Measurements from ENCODE around the gene ARHGEF37. TPM values are rescaled to one million over a fixed set of nuclear protein-coding genes. Genes with fewer than 3 reads are reported as not detected.
A peak's percentile ranks its signal among the peaks of the same experiment; 100 is the strongest.

The ARHGEF37 gene
- total and polyA plus RNA-seq, 3 experiments from 2014 or later, result 0.13 to 0.53 TPM; not detected in 1

GRCh38 chr5:149640350-149640999 is 59.2 kb downstream of the ARHGEF37 start:
- POLR2A ChIA-PET, result interaction anchor here (0.6 kb wide), 1 partner anchor 351 kb away, joined by 3 read pairs; no protein-coding TSS in a partner anchor

GRCh38 chr5:149641000-149641576 is 59.8 kb downstream of the ARHGEF37 start:
- Mint-ChIP-seq H3K27ac (no peak overlapping the region), H3K27me3 (peaks cover 0 to 6% of the 10 kb centered on the region in 2 donors), H3K9me3 (no peaks in the 10 kb centered on the region), H3K36me3 (no peaks in the 10 kb centered on the region), H3K4me3 (no peak overlapping the region), H3K4me1 (peaks cover 0 to 3% (median 0%) of the 10 kb centered on the region in 3 donors)
- H3K9me3 ChIP-seq (ENCODE audit: low read length), result no peaks in the 10 kb centered on the region
- H3K27me3 ChIP-seq (ENCODE audit: insufficient read depth, low read length, poor library complexity, severe bottlenecking), result no peaks in the 10 kb centered on the region
- ChIA-PET CTCF (interaction anchor here (1.4 to 10.7 kb wide), 2 partner anchors 181 to 188 kb away, joined by 3 to 166 read pairs; no protein-coding TSS in a partner anchor), POLR2A (no interaction called here)
- no peak overlapping the region for H3K4me3 ChIP-seq (ENCODE audit: low read length)
- H3K27ac ChIP-seq (ENCODE audit: low read depth, low read length), result no peak overlapping the region
- no peaks in the 10 kb centered on the region for H3K36me3 ChIP-seq (ENCODE audit: insufficient read depth, low read length)
- no peaks in the 10 kb centered on the region for H3K4me1 ChIP-seq (ENCODE audit: insufficient read depth, low read length)
- DNase-seq, result no peak

More at GRCh38 chr5:149640350-149640999, 59.2 kb downstream of the ARHGEF37 start:
- Histone ChIP-seq H3K4me1 (ENCODE audit: insufficient read depth, low read length) (no peaks in the 10 kb centered on the region), H3K27me3 (ENCODE audit: insufficient read depth, low read length, poor library complexity, severe bottlenecking) (no peaks in the 10 kb centered on the region), H3K4me3 (ENCODE audit: low read length) (no peak overlapping the region), H3K36me3 (ENCODE audit: insufficient read depth, low read length) (no peaks in the 10 kb centered on the region), H3K9me3 (ENCODE audit: low read length) (no peaks in the 10 kb centered on the region), H3K27ac (ENCODE audit: low read depth, low read length) (no peak overlapping the region)
- CTCF ChIA-PET, result interaction anchor here (1.4 to 10.7 kb wide), 3 partner anchors 182 to 350 kb away, joined by 3 to 166 read pairs (median 4); no protein-coding TSS in a partner anchor
- no peak overlapping the region for H3K4me3 Mint-ChIP-seq
- H3K27me3 Mint-ChIP-seq, result peaks cover 0 to 6% of the 10 kb centered on the region in 2 donors
- no peak overlapping the region for H3K27ac Mint-ChIP-seq
- H3K36me3 Mint-ChIP-seq, result no peaks in the 10 kb centered on the region
- no peaks in the 10 kb centered on the region for H3K9me3 Mint-ChIP-seq
- no peak for DNase-seq
- H3K4me1 Mint-ChIP-seq, result peaks cover 0 to 3% (median 0%) of the 10 kb centered on the region in 3 donors

- no peaks in the 10 kb centered on the region for H3K36me3 Mint-ChIP-seq
- peaks cover 0 to 6% of the 10 kb centered on the region in 2 donors for H3K27me3 Mint-ChIP-seq
- H3K4me3 Mint-ChIP-seq, result no peak overlapping the region
- CTCF ChIA-PET, result interaction anchor here (10.7 kb wide), 1 partner anchor 188 kb away, joined by 166 read pairs; no protein-coding TSS in a partner anchor
- H3K4me1 Mint-ChIP-seq, result peaks cover 2 to 6% (median 3%) of the 10 kb centered on the region in 3 donors
- Histone ChIP-seq H3K9me3 (ENCODE audit: low read length) (no peaks in the 10 kb centered on the region), H3K4me3 (ENCODE audit: low read length) (no peak overlapping the region), H3K4me1 (ENCODE audit: insufficient read depth, low read length) (no peaks in the 10 kb centered on the region), H3K36me3 (ENCODE audit: insufficient read depth, low read length) (no peaks in the 10 kb centered on the region), H3K27me3 (ENCODE audit: insufficient read depth, low read length, poor library complexity, severe bottlenecking) (no peaks in the 10 kb centered on the region), H3K27ac (ENCODE audit: low read depth, low read length) (no peak overlapping the region)
- POLR2A ChIA-PET, result no interaction called here
- no peak for DNase-seq
- H3K27ac Mint-ChIP-seq, result no peak overlapping the region
- H3K9me3 Mint-ChIP-seq, result no peaks in the 10 kb centered on the region
Observed at GRCh38 chr5:149641600-149641999, 60.3 kb downstream of the ARHGEF37 start.

GRCh38 chr5:149643781-149644180 is 62.5 kb downstream of the ARHGEF37 start:
- no peaks in the 10 kb centered on the region for H3K36me3 Mint-ChIP-seq
- H3K36me3 ChIP-seq (ENCODE audit: insufficient read depth, low read length), result no peaks in the 10 kb centered on the region
- POLR2A ChIA-PET, result no interaction called here

GRCh38 chr5:149644629-149645028 is 63.3 kb downstream of the ARHGEF37 start:
- Histone ChIP-seq H3K4me3 (ENCODE audit: low read length) (no peak overlapping the region), H3K4me1 (ENCODE audit: insufficient read depth, low read length) (no peaks in the 10 kb centered on the region), H3K36me3 (ENCODE audit: insufficient read depth, low read length) (no peaks in the 10 kb centered on the region), H3K27me3 (ENCODE audit: insufficient read depth, low read length, poor library complexity, severe bottlenecking) (no peaks in the 10 kb centered on the region), H3K27ac (ENCODE audit: low read depth, low read length) (no peak overlapping the region), H3K9me3 (ENCODE audit: low read length) (no peaks in the 10 kb centered on the region)
- Mint-ChIP-seq H3K27ac (no peak overlapping the region), H3K27me3 (peaks cover 0 to 6% of the 10 kb centered on the region in 2 donors), H3K9me3 (no peaks in the 10 kb centered on the region), H3K4me3 (no peak overlapping the region), H3K36me3 (no peaks in the 10 kb centered on the region), H3K4me1 (peaks cover 3 to 6% (median 4%) of the 10 kb centered on the region in 3 donors)
- ChIA-PET POLR2A (no interaction called here), CTCF (interaction anchor here (1.2 to 2.9 kb wide), 3 partner anchors 9 to 346 kb away, joined by 3 to 11 read pairs (median 7); no protein-coding TSS in a partner anchor)
- DNase-seq, result no peak

More at GRCh38 chr5:149643781-149644180, 62.5 kb downstream of the ARHGEF37 start:
- H3K27me3 Mint-ChIP-seq, result peaks cover 0 to 6% of the 10 kb centered on the region in 2 donors
- Histone ChIP-seq H3K9me3 (ENCODE audit: low read length) (no peaks in the 10 kb centered on the region), H3K27ac (ENCODE audit: low read depth, low read length) (no peak overlapping the region), H3K27me3 (ENCODE audit: insufficient read depth, low read length, poor library complexity, severe bottlenecking) (no peaks in the 10 kb centered on the region), H3K4me3 (ENCODE audit: low read length) (no peak overlapping the region), H3K4me1 (ENCODE audit: insufficient read depth, low read length) (no peaks in the 10 kb centered on the region)
- DNase-seq, result no peak
- no peak overlapping the region for H3K27ac Mint-ChIP-seq
- H3K4me3 Mint-ChIP-seq, result no peak overlapping the region
- no peaks in the 10 kb centered on the region for H3K9me3 Mint-ChIP-seq
- peaks cover 3 to 6% (median 4%) of the 10 kb centered on the region in 3 donors for H3K4me1 Mint-ChIP-seq
- CTCF ChIA-PET, result no interaction called here

GRCh38 chr5:149645236-149645635 is 63.9 kb downstream of the ARHGEF37 start:
- Mint-ChIP-seq H3K27ac (no peak overlapping the region), H3K27me3 (peaks cover 0 to 6% of the 10 kb centered on the region in 2 donors), H3K4me3 (no peak overlapping the region), H3K36me3 (no peaks in the 10 kb centered on the region), H3K4me1 (peaks cover 3 to 6% (median 4%) of the 10 kb centered on the region in 3 donors), H3K9me3 (no peaks in the 10 kb centered on the region)
- Histone ChIP-seq H3K4me3 (ENCODE audit: low read length) (no peak overlapping the region), H3K27ac (ENCODE audit: low read depth, low read length) (no peak overlapping the region), H3K36me3 (ENCODE audit: insufficient read depth, low read length) (no peaks in the 10 kb centered on the region), H3K27me3 (ENCODE audit: insufficient read depth, low read length, poor library complexity, severe bottlenecking) (no peaks in the 10 kb centered on the region), H3K9me3 (ENCODE audit: low read length) (no peaks in the 10 kb centered on the region), H3K4me1 (ENCODE audit: insufficient read depth, low read length) (no peaks in the 10 kb centered on the region)
- CTCF ChIA-PET, result interaction anchor here (1.2 to 2.9 kb wide), 3 partner anchors 9 to 345 kb away, joined by 3 to 11 read pairs (median 7); no protein-coding TSS in a partner anchor
- no peak for DNase-seq
- POLR2A ChIA-PET, result no interaction called here

- H3K9me3 Mint-ChIP-seq, result no peaks in the 10 kb centered on the region
- CTCF ChIA-PET, result interaction anchor here (1.2 to 2.9 kb wide), 2 partner anchors 10 to 189 kb away, joined by 7 to 11 read pairs; no protein-coding TSS in a partner anchor
- H3K4me3 Mint-ChIP-seq, result no peak overlapping the region
- no peaks in the 10 kb centered on the region for H3K27me3 ChIP-seq (ENCODE audit: insufficient read depth, low read length, poor library complexity, severe bottlenecking)
- peaks cover 0 to 5% of the 10 kb centered on the region in 2 donors for H3K27me3 Mint-ChIP-seq
- H3K4me1 Mint-ChIP-seq, result peaks cover 3 to 6% (median 4%) of the 10 kb centered on the region in 3 donors
- no peaks in the 10 kb centered on the region for H3K36me3 ChIP-seq (ENCODE audit: insufficient read depth, low read length)
- H3K36me3 Mint-ChIP-seq, result no peaks in the 10 kb centered on the region
- no peak overlapping the region for H3K27ac ChIP-seq (ENCODE audit: low read depth, low read length)
- DNase-seq, result no peak
- H3K9me3 ChIP-seq (ENCODE audit: low read length), result no peaks in the 10 kb centered on the region
- no peaks in the 10 kb centered on the region for H3K4me1 ChIP-seq (ENCODE audit: insufficient read depth, low read length)
- no peak overlapping the region for H3K4me3 ChIP-seq (ENCODE audit: low read length)
- no peak overlapping the region for H3K27ac Mint-ChIP-seq
- POLR2A ChIA-PET, result no interaction called here
Observed at GRCh38 chr5:149645725-149646124, 64.4 kb downstream of the ARHGEF37 start.

GRCh38 chr5:149646564-149646963 is 65.3 kb downstream of the ARHGEF37 start:
- peaks cover 3 to 6% (median 4%) of the 10 kb centered on the region in 3 donors for H3K4me1 Mint-ChIP-seq
- H3K9me3 Mint-ChIP-seq, result no peaks in the 10 kb centered on the region
- no peak overlapping the region for H3K4me3 Mint-ChIP-seq
- no peaks in the 10 kb centered on the region for H3K27me3 ChIP-seq (ENCODE audit: insufficient read depth, low read length, poor library complexity, severe bottlenecking)
- CTCF ChIA-PET, result interaction anchor here (2.9 kb wide), 1 partner anchor 11 kb away, joined by 11 read pairs; no protein-coding TSS in a partner anchor
- H3K27ac ChIP-seq (ENCODE audit: low read depth, low read length), result no peak overlapping the region
- no peaks in the 10 kb centered on the region for H3K4me1 ChIP-seq (ENCODE audit: insufficient read depth, low read length)
- no peak overlapping the region for H3K4me3 ChIP-seq (ENCODE audit: low read length)
- peak in 3 of 5 donors; percentile 31 to 74 (median 50) for DNase-seq
- H3K9me3 ChIP-seq (ENCODE audit: low read length), result no peaks in the 10 kb centered on the region
- H3K27ac Mint-ChIP-seq, result peak overlapping the region in 4 of 8 donors; percentile 13 to 83 (median 34)
- H3K36me3 Mint-ChIP-seq, result no peaks in the 10 kb centered on the region
- POLR2A ChIA-PET, result interaction anchor here (1.0 kb wide), 1 partner anchor 85 kb away, joined by 3 read pairs; no protein-coding TSS in a partner anchor
- peaks cover 0 to 5% of the 10 kb centered on the region in 2 donors for H3K27me3 Mint-ChIP-seq
- H3K36me3 ChIP-seq (ENCODE audit: insufficient read depth, low read length), result no peaks in the 10 kb centered on the region
